GM19438 (cell line): ENCODE results near the gene SLC12A7.

ENCODE experiments used
- ATAC-seq: cut with Tn5 transposase; IDR thresholded peaks from one replicate; pipeline ENCODE4 v1.9.1; 2021; ENCODE audit warnings: low read depth; ENCODE audit not compliant: unreplicated experiment

Gene SLC12A7

GRCh38 chr5:1041225-1042143, 70.4 kb downstream of the SLC12A7 start:
- no peak for ATAC-seq

GRCh38 chr5:1040571-1040970, 71.3 kb downstream of the SLC12A7 start:
- ATAC-seq = no peak

DNA sequence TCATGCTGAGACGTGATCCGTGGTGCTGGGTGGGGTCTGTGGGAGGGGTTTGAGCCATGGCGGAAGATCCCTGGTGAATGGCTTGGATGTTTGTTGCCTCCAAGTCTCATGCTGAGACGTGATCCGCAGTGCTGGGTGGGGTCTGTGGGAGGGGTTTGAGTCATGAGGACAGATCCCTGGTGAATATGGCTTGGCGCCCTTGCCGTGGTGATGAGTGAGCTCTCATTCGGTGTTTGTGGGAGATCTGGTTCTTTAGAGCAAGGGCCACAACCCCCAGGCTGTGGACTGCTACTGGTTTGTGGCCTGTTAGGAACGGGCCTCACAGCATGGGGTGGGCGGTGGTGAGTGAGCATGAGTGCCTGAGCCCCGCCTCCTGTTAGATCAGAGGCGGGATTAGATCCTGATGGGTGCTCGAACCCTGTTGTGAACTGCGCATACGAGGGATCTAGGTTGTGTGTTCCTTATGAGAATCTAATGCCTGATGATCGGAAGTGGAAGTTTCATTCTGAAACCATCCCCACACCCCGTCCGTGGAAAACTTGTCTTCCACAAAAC, 72.1 kb downstream of the SLC12A7 start:
- no peak for ATAC-seq

- ATAC-seq = no peak
Observed at GRCh38 chr5:1039210-1039548, 72.7 kb downstream of the SLC12A7 start.

GRCh38 chr5:1038417-1039209, 73.2 kb downstream of the SLC12A7 start:
- ATAC-seq = no peak

- no peak for ATAC-seq
Observed at GRCh38 chr5:1037671-1038416, 74.0 kb downstream of the SLC12A7 start.

DNA sequence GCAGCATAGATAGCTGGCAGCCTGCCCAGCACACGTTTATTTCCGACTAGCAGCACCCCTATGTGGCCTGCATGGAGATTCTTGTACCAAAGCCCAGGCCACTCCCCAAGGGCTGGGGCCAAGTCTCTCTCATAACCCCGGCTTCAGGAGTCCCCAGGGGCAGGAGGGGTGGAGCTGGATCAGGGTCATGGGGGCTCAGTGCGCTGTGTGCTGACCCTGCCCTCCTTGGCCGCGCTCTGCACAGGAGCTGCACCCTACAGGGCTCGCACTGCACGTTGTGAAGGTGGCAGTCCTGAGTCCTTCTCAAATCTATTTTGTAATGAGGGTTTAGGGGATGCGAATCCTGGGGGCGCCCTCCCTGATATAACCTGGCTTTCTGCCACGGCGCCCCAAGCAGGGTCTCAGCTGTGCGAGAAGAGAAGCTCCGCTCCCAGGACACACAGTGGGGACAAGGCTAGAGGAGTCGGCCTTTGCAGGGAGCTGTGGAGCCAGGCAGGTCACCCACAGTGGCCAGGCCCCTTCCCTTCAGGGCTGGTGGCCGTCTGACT, 74.7 kb downstream of the SLC12A7 start:
- ATAC-seq = no peak

GRCh38 chr5:1036504-1037122, 75.2 kb downstream of the SLC12A7 start:
- no peak for ATAC-seq

- no peak for ATAC-seq
Observed at GRCh38 chr5:1035421-1036405, 76.2 kb downstream of the SLC12A7 start.

DNA sequence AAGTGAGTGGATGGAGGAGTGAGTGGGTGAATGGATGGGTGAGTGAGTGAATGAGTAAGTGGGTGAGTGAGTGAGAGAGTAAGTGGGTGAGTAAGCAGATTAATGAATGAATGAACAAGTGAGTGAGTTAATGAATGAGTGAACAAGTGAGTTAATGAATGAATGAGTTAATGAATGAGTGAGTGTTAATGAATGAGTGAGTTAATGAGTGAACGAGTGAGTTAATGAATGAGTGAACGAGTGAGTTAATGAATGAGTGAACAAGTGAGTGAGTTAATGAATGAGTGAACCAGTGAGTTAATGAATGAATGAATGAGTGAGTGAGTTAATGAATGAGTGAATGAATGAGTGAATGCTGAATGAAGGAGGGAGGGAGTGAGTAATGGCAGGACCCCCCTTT, 76.9 kb downstream of the SLC12A7 start:
- no peak for ATAC-seq

DNA sequence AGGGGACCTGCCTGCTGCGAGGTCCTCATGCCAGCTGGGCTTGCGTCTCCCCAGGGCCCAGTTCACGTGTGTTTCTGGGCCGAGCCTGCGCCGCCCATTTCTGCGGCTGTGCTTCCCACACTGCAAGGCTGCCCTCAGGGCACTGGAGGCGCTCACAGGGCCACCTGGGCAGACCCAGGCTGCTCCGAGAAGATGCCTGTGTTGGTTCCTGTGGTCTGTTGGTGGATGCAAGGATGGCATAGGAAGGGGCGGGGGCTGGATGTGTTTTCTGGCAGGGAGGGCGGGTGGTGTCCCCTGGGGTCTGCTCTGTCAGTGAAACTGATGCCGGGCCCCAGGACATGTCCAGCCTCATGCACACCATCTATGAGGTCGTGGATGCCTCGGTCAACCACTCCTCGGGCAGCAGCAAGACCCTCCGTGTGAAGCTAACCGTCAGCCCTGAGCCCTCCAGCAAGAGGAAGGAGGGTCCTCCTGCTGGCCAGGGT, 77.4 kb downstream of the SLC12A7 start:
- no peak for ATAC-seq

GRCh38 chr5:1033606-1034420, 78.0 kb downstream of the SLC12A7 start:
- ATAC-seq = no peak

GRCh38 chr5:1033178-1033577, 78.7 kb downstream of the SLC12A7 start:
- no peak for ATAC-seq

DNA sequence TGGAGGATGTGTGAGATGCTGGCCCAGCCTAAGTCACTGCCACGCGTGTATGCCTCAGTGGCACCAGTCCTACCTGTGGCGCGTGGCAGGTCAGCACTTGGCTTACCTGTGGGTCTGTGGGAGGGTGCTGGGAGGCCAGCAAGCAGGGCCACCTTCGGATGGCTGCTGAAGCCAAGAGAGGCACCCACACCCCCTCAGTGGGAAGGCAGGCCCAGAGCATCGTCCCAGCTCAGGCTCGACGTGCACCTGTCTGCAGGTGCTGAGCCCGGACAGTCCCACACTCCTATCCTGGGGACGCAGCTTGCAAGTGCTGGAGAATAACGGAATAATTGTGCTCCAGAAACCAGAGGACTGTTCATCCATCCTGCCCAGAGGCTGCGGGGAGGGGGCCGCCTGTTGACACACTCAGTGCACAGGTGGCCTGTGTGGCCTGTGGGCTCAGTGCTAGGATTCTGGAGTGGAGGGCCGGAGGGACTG, 79.3 kb downstream of the SLC12A7 start:
- no peak for ATAC-seq

GRCh38 chr5:1032011-1032410, 79.9 kb downstream of the SLC12A7 start:
- ATAC-seq = no peak

DNA sequence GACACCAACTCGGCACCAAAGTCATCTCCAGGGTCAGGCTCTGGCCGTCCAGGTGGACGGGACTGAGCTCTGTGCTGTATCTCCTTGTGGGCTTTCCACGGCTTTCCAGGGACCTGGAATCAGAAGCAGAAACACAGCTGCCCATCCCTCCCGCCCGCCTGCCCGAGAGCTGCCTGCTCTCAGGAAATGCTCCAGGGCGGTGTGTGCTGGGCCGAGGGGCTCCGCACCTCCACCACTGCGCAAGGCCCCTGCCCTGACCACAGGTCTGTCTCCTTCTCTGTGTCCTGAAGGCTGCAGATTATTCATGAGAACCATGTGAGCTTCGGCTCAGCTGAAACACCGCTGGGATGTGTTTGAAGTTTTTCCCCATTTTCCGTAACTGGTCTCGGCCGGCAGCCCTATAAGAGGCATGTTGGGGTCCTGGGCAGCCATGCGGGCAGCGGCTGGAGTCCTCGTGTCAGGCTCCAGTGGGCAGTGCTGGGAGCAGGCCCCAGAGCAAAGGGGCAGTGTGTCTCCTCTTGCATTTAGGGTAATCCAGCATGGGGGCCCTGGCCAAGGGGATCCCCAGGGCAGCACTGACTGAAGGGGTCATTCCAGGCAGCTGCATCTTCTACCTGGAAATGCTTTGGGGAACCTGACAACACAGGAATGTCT, 80.4 kb downstream of the SLC12A7 start:
- no peak for ATAC-seq

DNA sequence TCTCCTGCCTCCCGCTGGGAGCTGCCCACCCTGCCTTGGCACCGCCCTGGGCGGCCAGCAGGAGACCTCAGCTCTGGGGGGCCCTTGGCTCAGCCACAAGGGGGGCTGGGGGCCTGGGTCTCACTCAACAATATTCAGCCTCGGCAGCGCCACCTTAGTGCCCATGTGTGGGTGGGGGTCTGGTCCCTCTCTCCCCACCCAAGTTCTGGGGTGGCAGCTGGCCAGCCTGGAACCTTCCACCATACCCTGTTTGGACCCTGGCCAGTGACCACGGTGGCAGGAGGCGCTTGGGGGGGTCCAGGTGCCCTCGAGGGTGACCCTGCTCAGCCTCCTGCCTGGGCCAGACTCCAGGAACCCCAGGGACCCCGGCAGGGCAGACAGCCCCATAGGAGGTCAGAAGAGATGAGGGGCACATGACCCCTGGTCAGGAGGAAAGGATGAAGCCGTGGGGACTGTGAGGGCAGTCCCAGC, 81.0 kb downstream of the SLC12A7 start:
- ATAC-seq = no peak
